HAP-1 (cell line): ENCODE data around the gene KRT35.

Experiments
- DNase-seq, 2 experiments: peaks; one replicate each; pipeline ENCODE4 v3.0.0-alpha.2; 2016 to 2020; ENCODE audit warnings: low spot score in 2 of 2
- H3K27me3 ChIP-seq: fragments of 250-450 bp; sonication (Bioruptor Pico); 2 replicates; pipeline ENCODE4 v1.5.1; 2020; ENCODE audit warnings: low read depth, mild to moderate bottlenecking, moderate library complexity
- H3K36me3 ChIP-seq: fragments of 250-450 bp; sonication (Bioruptor Pico); replicated peaks from 2 replicates; pipeline ENCODE4 v1.5.1; 2020; ENCODE audit warnings: mild to moderate bottlenecking
- H3K4me1 ChIP-seq: fragments of 250-450 bp; sonication (Bioruptor Pico); 2 replicates; pipeline ENCODE4 v1.5.1; 2020; ENCODE audit warnings: mild to moderate bottlenecking
- H3K4me3 ChIP-seq: fragments of 250-450 bp; sonication (Bioruptor Pico); 2 replicates; pipeline ENCODE4 v1.5.1; 2020; ENCODE audit warnings: mild to moderate bottlenecking, moderate library complexity
- H3K9me3 ChIP-seq: fragments of 250-450 bp; sonication (Bioruptor Pico); 2 replicates; pipeline ENCODE4 v1.5.1; 2020; ENCODE audit warnings: mild to moderate bottlenecking, moderate library complexity
- in situ Hi-C: fragments of 300-500 bp; cut with MboI; formaldehyde crosslinking; loops from 3 replicates; pipeline ENCODE4 v1.14.3; 2020; ENCODE audit warnings: low sequenced_read_pairs, inconsistent platforms, mixed read lengths

KRT35 gene

GRCh38 chr17:41489531-41489930 is 8.6 kb upstream of the KRT35 start, which contains the start of gene KRT36:
KRT36 (minus strand) TSS chr17:41489910; CDS start chr17:41489864, 46 bp downstream.
- no peak for DNase-seq
- in situ Hi-C loops, result no loop called here
- Histone ChIP-seq H3K4me1 (no peaks in the 10 kb centered on the region), H3K27me3 (peaks cover 15% of the 10 kb centered on the region), H3K9me3 (no peaks in the 10 kb centered on the region), H3K36me3 (no peaks in the 10 kb centered on the region), H3K4me3 (no peak within 1 kb of the TSS)

- DNase-seq, result peak; percentile 3 to 76
- H3K36me3 ChIP-seq, result no peaks in the 10 kb centered on the region
- in situ Hi-C loops, result no loop called here
- no peaks in the 10 kb centered on the region for H3K9me3 ChIP-seq
- no peaks in the 10 kb centered on the region for H3K4me1 ChIP-seq
- H3K4me3 ChIP-seq, result no peak overlapping the region
- H3K27me3 ChIP-seq, result peaks cover 18% of the 10 kb centered on the region
Measured at GRCh38 chr17:41486809-41487530, 6.0 kb upstream of the KRT35 start.

DNA sequence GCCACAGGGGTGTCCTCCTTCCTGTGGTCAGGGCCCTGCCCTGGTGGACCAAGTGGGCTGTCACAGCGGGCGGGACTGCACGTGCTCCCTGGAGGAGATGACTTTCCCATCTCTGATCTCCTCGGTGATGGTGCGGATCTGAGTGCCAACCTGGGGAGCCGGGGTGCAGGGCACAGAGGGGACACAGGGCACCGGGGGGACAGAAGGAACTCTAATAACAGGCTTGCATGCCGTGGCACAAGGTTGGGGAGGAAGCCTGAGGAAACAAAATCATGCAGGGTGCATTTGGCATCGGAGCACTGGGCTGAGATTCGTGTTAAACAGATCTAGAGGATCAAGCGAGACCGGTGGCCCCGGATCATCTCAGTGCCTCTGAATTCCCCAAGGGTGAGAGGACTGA is 5.4 kb upstream of the KRT35 start:
- H3K36me3 ChIP-seq, result no peaks in the 10 kb centered on the region
- no peak for DNase-seq
- H3K4me1 ChIP-seq, result no peaks in the 10 kb centered on the region
- in situ Hi-C loops, result no loop called here
- H3K9me3 ChIP-seq, result no peaks in the 10 kb centered on the region
- H3K27me3 ChIP-seq, result peaks cover 16% of the 10 kb centered on the region
- no peak overlapping the region for H3K4me3 ChIP-seq

DNA sequence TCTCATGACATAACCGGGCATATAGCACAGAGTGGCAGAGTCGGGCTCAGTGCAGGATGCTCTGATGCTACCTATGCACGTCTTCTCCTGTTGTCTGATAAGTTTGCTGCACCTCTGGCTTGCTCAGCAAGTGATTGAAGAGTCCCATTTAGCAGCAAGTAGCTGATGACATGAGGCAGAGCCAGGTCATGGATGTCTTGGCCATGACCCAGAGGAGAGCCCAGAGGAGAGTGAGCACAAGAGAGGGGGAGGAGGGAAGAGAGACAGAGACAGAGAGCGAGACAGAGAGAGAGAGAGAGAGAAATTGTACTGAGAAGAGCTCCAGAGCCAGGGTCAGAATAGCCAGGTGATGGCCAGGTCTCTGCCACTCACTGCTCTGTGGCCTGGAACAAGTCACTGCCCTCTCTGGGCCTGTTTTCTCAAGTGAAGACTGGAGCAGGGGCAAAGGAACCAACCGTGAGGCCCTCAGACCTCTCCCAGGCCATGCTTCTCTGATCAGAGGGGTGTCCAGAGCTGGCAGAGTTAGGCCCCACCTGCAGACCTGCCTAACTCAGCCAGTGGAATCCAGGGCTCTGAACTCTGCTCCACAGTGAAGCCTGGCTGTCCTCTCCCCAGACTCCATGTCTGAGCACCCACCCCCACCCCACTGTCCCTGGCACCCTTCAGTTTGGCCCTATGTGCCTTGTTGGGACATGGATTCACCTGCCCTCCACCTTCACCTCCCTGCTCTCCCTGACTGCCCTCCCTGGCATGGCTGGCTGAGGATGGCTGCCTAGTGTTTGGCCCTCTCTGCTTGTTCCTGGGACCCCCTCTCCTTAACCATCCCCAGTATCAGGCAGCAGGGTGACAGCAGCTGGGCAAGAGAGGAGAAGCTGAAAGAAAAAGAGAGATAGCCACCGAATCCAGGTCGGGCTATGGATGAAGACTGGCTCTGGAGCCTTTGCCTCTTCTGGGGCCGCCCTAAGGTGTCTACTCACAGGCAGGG is 4.3 kb upstream of the KRT35 start:
- no peaks in the 10 kb centered on the region for H3K9me3 ChIP-seq
- H3K4me3 ChIP-seq, result no peak overlapping the region
- DNase-seq, result no peak
- peaks cover 7% of the 10 kb centered on the region; the same call in 1 of the 2 replicates for H3K27me3 ChIP-seq
- H3K36me3 ChIP-seq, result no peaks in the 10 kb centered on the region
- H3K4me1 ChIP-seq, result no peaks in the 10 kb centered on the region
- in situ Hi-C loops, result no loop called here

GRCh38 chr17:41483991-41484826 is 3.3 kb upstream of the KRT35 start:
- no peak for DNase-seq
- Histone ChIP-seq H3K4me3 (no peak overlapping the region), H3K36me3 (no peaks in the 10 kb centered on the region), H3K27me3 (0 out of 2 replicates have a peak, but pooled peaks cover 5% of the 10 kb centered on the region), H3K4me1 (no peaks in the 10 kb centered on the region), H3K9me3 (no peaks in the 10 kb centered on the region)
- in situ Hi-C loops, result no loop called here

DNA sequence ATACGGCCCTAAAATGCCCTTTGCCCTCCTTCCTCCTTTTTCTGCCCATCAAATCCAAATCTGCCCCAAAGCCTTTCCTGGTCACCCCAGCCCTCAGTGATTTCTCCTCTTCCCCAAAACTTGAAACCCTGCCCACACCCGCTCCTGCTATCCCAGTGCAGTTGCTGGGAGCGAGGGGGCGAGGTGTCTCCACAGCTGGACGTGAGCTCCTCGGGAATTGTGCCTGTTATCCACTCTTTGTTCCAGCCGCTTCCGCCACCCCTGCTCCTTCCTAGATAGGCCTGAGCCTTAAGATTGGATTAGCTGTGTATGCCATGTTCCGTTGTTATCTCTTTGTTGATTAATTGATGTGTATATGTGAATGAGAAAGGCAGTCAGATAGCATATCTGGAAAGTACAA is 2.6 kb upstream of the KRT35 start:
- H3K4me3 ChIP-seq, result no peak overlapping the region
- in situ Hi-C loops, result no loop called here
- H3K36me3 ChIP-seq, result no peaks in the 10 kb centered on the region
- no peak for DNase-seq
- no peaks in the 10 kb centered on the region for H3K9me3 ChIP-seq
- 0 out of 2 replicates have a peak, but pooled peaks cover 2% of the 10 kb centered on the region for H3K27me3 ChIP-seq
- no peaks in the 10 kb centered on the region for H3K4me1 ChIP-seq

GRCh38 chr17:41480581-41480980 is 370 bp downstream of the KRT35 start:
- in situ Hi-C loops, result no loop called here
- DNase-seq, result no peak
- Histone ChIP-seq H3K9me3 (no peaks in the 10 kb centered on the region), H3K27me3 (0 out of 2 replicates have a peak, but pooled peaks cover 2% of the 10 kb centered on the region), H3K36me3 (no peaks in the 10 kb centered on the region), H3K4me1 (no peaks in the 10 kb centered on the region), H3K4me3 (no peak overlapping the region)

GRCh38 chr17:41480136-41480535 is 815 bp downstream of the KRT35 start:
- DNase-seq, result no peak
- in situ Hi-C loops, result no loop called here
- Histone ChIP-seq H3K4me1 (no peaks in the 10 kb centered on the region), H3K9me3 (no peaks in the 10 kb centered on the region), H3K4me3 (no peak overlapping the region), H3K27me3 (0 out of 2 replicates have a peak, but pooled peaks cover 2% of the 10 kb centered on the region), H3K36me3 (no peaks in the 10 kb centered on the region)

GRCh38 chr17:41478237-41478636 is 2.7 kb downstream of the KRT35 start:
- H3K4me1 ChIP-seq, result no peaks in the 10 kb centered on the region
- no peak for DNase-seq
- in situ Hi-C loops, result no loop called here

DNA sequence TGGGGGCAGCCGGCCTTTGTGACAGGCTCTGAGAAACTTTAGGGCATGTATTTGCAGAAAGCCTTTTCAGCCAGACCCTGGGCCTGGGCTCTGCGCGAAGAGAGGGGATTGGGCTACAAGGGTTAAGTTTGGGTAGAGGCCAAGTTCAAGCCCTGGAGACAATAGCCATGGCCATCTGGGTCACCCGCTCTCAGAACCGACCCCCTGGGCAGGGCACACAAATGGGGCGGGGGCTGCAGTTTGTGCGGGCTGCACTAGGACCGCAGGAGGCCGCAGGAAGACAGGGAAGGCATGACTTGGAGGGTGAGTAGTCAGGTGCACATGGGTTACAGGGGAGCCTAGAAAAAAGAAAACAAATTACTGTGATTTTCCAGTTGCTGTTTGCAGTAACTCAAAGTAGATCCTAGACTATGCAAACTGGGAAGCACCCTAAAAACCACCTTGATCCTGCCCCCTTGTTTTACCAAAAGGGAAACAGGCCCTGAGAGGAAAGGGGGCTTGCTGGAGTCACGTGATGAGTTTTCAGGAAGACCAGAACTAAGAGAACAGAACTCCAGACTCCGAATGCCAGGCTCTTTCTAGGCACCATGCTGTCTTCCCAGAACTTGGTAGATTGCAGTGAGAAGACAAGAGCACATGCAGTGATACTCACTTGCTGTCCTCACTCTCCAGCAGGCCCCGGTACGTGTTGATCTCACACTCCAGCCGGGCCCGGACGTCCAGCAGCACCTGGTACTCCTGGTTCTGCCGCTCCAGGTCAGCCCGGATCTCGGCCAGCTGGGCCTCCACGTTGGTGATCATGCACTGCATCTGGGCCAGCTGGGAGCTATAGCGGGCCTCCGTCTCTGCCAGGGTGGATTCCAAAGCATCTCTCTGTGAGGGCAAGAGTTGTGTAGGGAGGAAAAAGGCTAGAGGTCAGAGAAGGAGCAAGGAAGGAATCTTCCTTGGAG is 3.8 kb downstream of the KRT35 start:
- DNase-seq, result no peak
- H3K9me3 ChIP-seq, result no peaks in the 10 kb centered on the region
- H3K27me3 ChIP-seq, result peaks cover 8% of the 10 kb centered on the region
- in situ Hi-C loops, result no loop called here
- no peak overlapping the region for H3K4me3 ChIP-seq
- H3K4me1 ChIP-seq, result no peaks in the 10 kb centered on the region
- H3K36me3 ChIP-seq, result no peaks in the 10 kb centered on the region

More at GRCh38 chr17:41478237-41478636, 2.7 kb downstream of the KRT35 start:
- Histone ChIP-seq H3K9me3 (no peaks in the 10 kb centered on the region), H3K27me3 (peaks cover 8% of the 10 kb centered on the region), H3K4me3 (no peak overlapping the region), H3K36me3 (no peaks in the 10 kb centered on the region)

- Histone ChIP-seq H3K4me3 (no peak overlapping the region), H3K9me3 (0 out of 2 replicates have a peak, but pooled peaks cover 2% of the 10 kb centered on the region), H3K4me1 (no peaks in the 10 kb centered on the region), H3K27me3 (peaks cover 8% of the 10 kb centered on the region), H3K36me3 (no peaks in the 10 kb centered on the region)
- in situ Hi-C loops, result no loop called here
- DNase-seq, result no peak
Measured at GRCh38 chr17:41475421-41475820, 5.5 kb downstream of the KRT35 start.

GRCh38 chr17:41474863-41475262 is 6.1 kb downstream of the KRT35 start:
- DNase-seq, result no peak
- Histone ChIP-seq H3K4me3 (no peak overlapping the region), H3K27me3 (peaks cover 8% of the 10 kb centered on the region), H3K36me3 (no peaks in the 10 kb centered on the region), H3K4me1 (no peaks in the 10 kb centered on the region), H3K9me3 (0 out of 2 replicates have a peak, but pooled peaks cover 2% of the 10 kb centered on the region)
- in situ Hi-C loops, result no loop called here
